Adrenal gland (tissue), 12 donors: ENCODE results near the gene USPL1. TPM values are rescaled to one million over a fixed set of nuclear protein-coding genes. Genes with fewer than 3 reads are reported as not detected.

Experiments
- DNase-seq, 7 donors: peaks; one replicate each; pipeline ENCODE4 v3.0.0-alpha.2; 2019 to 2020
- H3K27ac ChIP-seq, 5 donors: fragments of 200-600 bp; sonication (generic) in 4 of 5; 1 replicate in 3 of 5; 2 replicates in 2 of 5; pipeline versions ENCODE4 v1.5.1 to v1.8.0; 2016 to 2020; ENCODE audit warnings: mild to moderate bottlenecking in 1 of 5
- H3K27me3 ChIP-seq: fragments of 200-600 bp; 2 replicates; pipeline ENCODE4 v1.8.0; 2021
- H3K36me3 ChIP-seq, 2 donors: fragments of 200-600 bp; replicated peaks in 1 of 2; 1 replicate in 1 of 2; 2 replicates in 1 of 2; pipeline versions ENCODE4 v1.5.1 to v1.8.0; 2018 to 2022
- H3K4me1 ChIP-seq, 2 donors: fragments of 200-600 bp; replicated peaks in 1 of 2; 1 replicate in 1 of 2; 2 replicates in 1 of 2; pipeline versions ENCODE4 v1.5.1 to v1.8.0; 2018 to 2021
- H3K4me3 ChIP-seq, 4 donors: fragments of 200-600 bp; sonication (generic) in 3 of 4; one replicate each; pipeline ENCODE4 v1.5.1; 2016 to 2018
- H3K9me3 ChIP-seq, 3 donors: fragments of 200-600 bp; sonication (generic) in 1 of 3; replicated peaks in 1 of 3; 1 replicate in 2 of 3; 2 replicates in 1 of 3; pipeline versions ENCODE4 v1.5.1 to v1.8.0; 2016 to 2021
- CTCF ChIP-seq, 6 experiments: fragments of 450-650 bp in 4 of 6; fragments of 200-600 bp in 2 of 6; sonication (generic) in 1 of 6; IDR thresholded peaks; 1 replicate in 5 of 6; 2 replicates in 1 of 6; pipeline versions ENCODE4 v1.5.1 to v1.8.0; 2016 to 2021; ENCODE audit warnings: antibody characterized with exemption in 6 of 6, mild to moderate bottlenecking in 2 of 6, moderate library complexity in 1 of 6
- POLR2A ChIP-seq, 2 donors: fragments of 450-650 bp; IDR thresholded peaks; one replicate each; pipeline ENCODE4 v1.6.1; 2017; ENCODE audit warnings: antibody characterized with exemption in 2 of 2, mild to moderate bottlenecking in 2 of 2, moderate library complexity in 1 of 2
- WGBS, 4 donors: extraction: QIAGEN DNeasy Blood & Tissue Kit in 2 of 4; methylation state at CpG; one replicate each; pipeline versions ENCODE4 v1.1.5 to v1.1.7; 2013 to 2017; 5-methylcytosine and 5-hydroxymethylcytosine counted together
- intact Hi-C, 2 donors: fragments of 100-400 bp; cut with DNase I; formaldehyde crosslinking; loops; one replicate each; pipeline versions ENCODE4 v1.14.1 to v1.15.0; 2022 to 2023
- polyA plus RNA-seq, 3 donors: library from polyadenylated mRNA; stranded (reverse); fragments of 200-250 nt in 2 of 3; fragments of 350-450 nt in 1 of 3; fragmentation: Illumina TruSeq in 1 of 3; extraction: RNeasy Lipid Tissue Mini Kit (QIAGEN cat#74804) in 1 of 3; gene quantifications; one replicate each; pipeline ENCODE4 v1.2.3, GENCODE V29; 2013 to 2014
- total RNA-seq, 9 donors: library from RNA; depleted of rRNA in 4 of 9; stranded (reverse); fragments of >200 nt in 4 of 9; fragments of 120-200 nt in 1 of 9; fragmentation: NEBNext Ultra II Directional in 1 of 9; extraction: Animal tissue kit (Norgen Biotek cat#: 25700) in 1 of 9; gene quantifications; one replicate each; pipeline versions ENCODE4 v1.1.0 to v1.2.4, GENCODE V29; 2013 to 2023
- donor health status: healthy with polysubstance abuse.
- donor health status: Bipolar disorder and iron deficiency.
- donor health status: DM: yes; HTN: yes; CAD: no.
- donor health status: DM: no; HTN: no; CAD: no.
- donor health status: DM: no; HTN: no; CAD: no.
- donor health status: DM: yes; HTN: yes; CAD: no.

USPL1 gene
- total and polyA plus RNA-seq, 12 donors, result 6.3 to 23.8 (median 15.5) TPM

- Histone ChIP-seq H3K4me1 (peaks cover 0 to 8% of the 10 kb centered on the region in 2 donors), H3K27me3 (no peaks in the 10 kb centered on the region), H3K4me3 (no peak overlapping the region), H3K9me3 (no peaks in the 10 kb centered on the region), H3K27ac (no peak overlapping the region), H3K36me3 (no peaks in the 10 kb centered on the region)
- no peak for TF ChIP-seq POLR2A (IDR thresholded peaks at IDR 0.05)
- TF ChIP-seq CTCF (IDR thresholded peaks at IDR 0.05), result no peak
- intact Hi-C loops, result no loop called here
- no peak for DNase-seq
Measured at GRCh38 chr13:30587739-30588138, 30.0 kb upstream of the USPL1 start.

GRCh38 chr13:30593001-30593400 lies 24.7 kb upstream of the USPL1 start:
- H3K9me3 ChIP-seq, result no peaks in the 10 kb centered on the region
- no peak overlapping the region for H3K4me3 ChIP-seq
- no peak for TF ChIP-seq CTCF (IDR thresholded peaks at IDR 0.05)
- no peaks in the 10 kb centered on the region for H3K4me1 ChIP-seq
- WGBS, 4 donors, result 84 to 96% (median 95%) methylated on average over 2 of the region's 2 CpGs
- DNase-seq, result no peak
- H3K36me3 ChIP-seq, result no peaks in the 10 kb centered on the region
- intact Hi-C loops, result no loop called here
- no peaks in the 10 kb centered on the region for H3K27me3 ChIP-seq
- no peak overlapping the region for H3K27ac ChIP-seq

GRCh38 chr13:30600496-30600895 lies 17.2 kb upstream of the USPL1 start:
- no peak for TF ChIP-seq CTCF (IDR thresholded peaks at IDR 0.05)
- no peak for TF ChIP-seq POLR2A (IDR thresholded peaks at IDR 0.05)
- 75 to 85% (median 78%) methylated on average over 3 of the region's 3 CpGs for WGBS, 4 donors
- intact Hi-C loops, result no loop called here
- Histone ChIP-seq H3K4me3 (no peak overlapping the region), H3K9me3 (no peaks in the 10 kb centered on the region), H3K4me1 (no peaks in the 10 kb centered on the region), H3K36me3 (no peaks in the 10 kb centered on the region), H3K27ac (no peak overlapping the region), H3K27me3 (no peaks in the 10 kb centered on the region)
- DNase-seq, result no peak

GRCh38 chr13:30601836-30602235 lies 15.9 kb upstream of the USPL1 start:
- H3K4me1 ChIP-seq, result no peaks in the 10 kb centered on the region
- H3K27me3 ChIP-seq, result no peaks in the 10 kb centered on the region
- no peak for TF ChIP-seq CTCF (IDR thresholded peaks at IDR 0.05)
- TF ChIP-seq POLR2A (IDR thresholded peaks at IDR 0.05), result no peak
- WGBS, 4 donors, result 86 to 93% (median 93%) methylated on average over 6 to 8 of the region's 8 CpGs
- H3K27ac ChIP-seq, result no peak overlapping the region
- no peaks in the 10 kb centered on the region for H3K9me3 ChIP-seq
- no peak for DNase-seq
- H3K36me3 ChIP-seq, result no peaks in the 10 kb centered on the region
- no peak overlapping the region for H3K4me3 ChIP-seq
- intact Hi-C loops, result no loop called here
